Measurements from ENCODE around the gene RNF214.
A peak's percentile ranks its signal among the peaks of the same experiment; 100 is the strongest.

Gene RNF214

DNA sequence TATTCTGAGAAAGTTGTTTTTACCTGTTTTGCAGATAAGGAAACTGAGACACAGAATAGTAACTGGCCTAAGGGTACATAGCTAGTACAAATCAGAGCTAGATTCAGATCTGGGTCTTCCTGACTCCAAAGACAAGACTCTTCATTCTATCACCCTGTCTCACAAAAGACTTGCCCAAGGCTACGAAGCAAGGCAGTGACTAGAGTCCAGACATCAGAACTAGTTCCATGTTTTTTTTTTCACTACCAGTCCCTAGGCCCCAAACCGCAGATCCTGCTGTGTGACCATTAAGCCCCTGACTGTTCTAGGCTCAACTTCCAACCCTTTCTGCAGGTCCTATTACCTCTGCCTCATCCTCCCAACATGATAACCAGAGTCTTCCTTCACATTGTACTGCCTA is 60.1 kb downstream of the RNF214 start:
- DNase-seq (ENCODE audit: insufficient read length, low spot score) (no peak), FAIRE-seq (no peak)
- no peak for TF ChIP-seq SPI1 (IDR thresholded peaks at IDR 0.05; ENCODE audit: low read depth, low read length)
- TF ChIP-seq POLR2A (IDR thresholded peaks at IDR 0.05; ENCODE audit: low read depth, low read length), result no peak
- TF ChIP-seq POU2F2 (IDR thresholded peaks at IDR 0.05; ENCODE audit: low read depth, low read length), result no peak
- no peak for TF ChIP-seq PAX5 (IDR thresholded peaks at IDR 0.05; ENCODE audit: insufficient read depth, low read length, severe bottlenecking)
- no peak for TF ChIP-seq POLR2AphosphoS5 (IDR thresholded peaks at IDR 0.05; ENCODE audit: low read depth, low read length)
- no peak for TF ChIP-seq TAF1 (IDR thresholded peaks at IDR 0.05; ENCODE audit: low read depth, low read length)

DNA sequence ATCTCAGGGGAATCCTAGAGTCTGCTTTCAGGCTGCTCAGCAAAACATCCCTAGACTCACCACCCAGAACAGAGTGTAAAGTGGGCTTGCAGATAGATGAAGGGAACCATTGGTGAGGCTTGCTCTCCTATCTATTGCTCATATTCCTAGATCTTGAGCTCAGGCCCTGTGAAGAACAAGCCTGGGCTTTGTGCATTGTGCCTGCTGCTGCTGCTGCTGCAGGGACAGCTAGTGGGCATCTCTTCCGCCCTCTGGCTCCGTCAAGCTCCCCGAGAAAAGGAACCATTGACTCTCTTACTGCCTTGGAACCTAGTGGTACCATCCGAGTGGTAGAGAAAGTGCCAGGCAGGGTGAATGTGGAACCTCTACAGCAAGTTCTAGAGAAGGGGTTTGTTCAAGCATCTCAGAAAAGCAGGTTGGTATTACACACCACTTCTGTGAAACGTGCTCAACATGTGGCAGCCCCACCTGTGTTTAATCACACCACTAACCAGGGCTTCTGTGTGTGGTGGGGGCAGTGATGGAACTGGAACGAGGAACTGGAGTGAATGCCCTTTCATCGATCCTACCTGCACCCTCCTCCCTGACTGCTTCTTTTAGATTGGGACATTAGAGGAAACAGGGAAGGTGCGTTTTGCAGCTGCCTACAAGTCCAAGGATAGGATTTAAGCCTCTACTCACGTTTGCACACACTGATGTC is 63.1 kb downstream of the RNF214 start:
- FAIRE-seq, result no peak

DNA sequence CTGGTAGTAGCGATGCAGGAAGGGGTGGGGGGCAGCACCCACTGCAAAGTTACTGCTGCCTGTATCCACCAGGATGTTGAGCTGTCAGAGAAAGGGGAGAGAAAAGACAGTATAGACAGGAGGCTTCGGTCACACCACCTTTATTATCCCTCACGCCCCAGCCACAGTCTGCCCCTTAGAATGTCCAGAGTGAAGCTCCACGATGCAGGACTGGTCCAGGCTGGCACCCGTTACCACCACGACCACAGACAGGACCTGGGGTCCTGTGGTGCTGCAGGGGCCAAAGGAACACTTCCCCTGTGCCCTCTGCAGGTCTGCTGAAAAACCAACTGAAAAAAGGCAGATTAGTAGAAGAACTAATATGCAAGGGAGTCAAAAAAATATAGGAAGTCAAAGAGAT is 64.4 kb downstream of the RNF214 start:
- no peak for TF ChIP-seq PAX5 (IDR thresholded peaks at IDR 0.05; ENCODE audit: insufficient read depth, low read length, severe bottlenecking)
- no peak for TF ChIP-seq POLR2AphosphoS5 (IDR thresholded peaks at IDR 0.05; ENCODE audit: low read depth, low read length)
- no peak for TF ChIP-seq SPI1 (IDR thresholded peaks at IDR 0.05; ENCODE audit: low read depth, low read length)
- TF ChIP-seq TAF1 (IDR thresholded peaks at IDR 0.05; ENCODE audit: low read depth, low read length), result no peak
- TF ChIP-seq POU2F2 (IDR thresholded peaks at IDR 0.05; ENCODE audit: low read depth, low read length), result no peak
- TF ChIP-seq POLR2A (IDR thresholded peaks at IDR 0.05; ENCODE audit: low read depth, low read length), result no peak
- no peak for FAIRE-seq
- no peak for DNase-seq (ENCODE audit: insufficient read length, low spot score)

More for the DNA sequence above, 63.1 kb downstream of the RNF214 start:
- no peak for TF ChIP-seq POU2F2 (IDR thresholded peaks at IDR 0.05; ENCODE audit: low read depth, low read length)
- no peak for TF ChIP-seq SPI1 (IDR thresholded peaks at IDR 0.05; ENCODE audit: low read depth, low read length)
- TF ChIP-seq POLR2A (IDR thresholded peaks at IDR 0.05; ENCODE audit: low read depth, low read length), result no peak
- no peak for TF ChIP-seq POLR2AphosphoS5 (IDR thresholded peaks at IDR 0.05; ENCODE audit: low read depth, low read length)
- no peak for TF ChIP-seq TAF1 (IDR thresholded peaks at IDR 0.05; ENCODE audit: low read depth, low read length)
- no peak for TF ChIP-seq PAX5 (IDR thresholded peaks at IDR 0.05; ENCODE audit: insufficient read depth, low read length, severe bottlenecking)
- DNase-seq (ENCODE audit: insufficient read length, low spot score), result no peak

DNA sequence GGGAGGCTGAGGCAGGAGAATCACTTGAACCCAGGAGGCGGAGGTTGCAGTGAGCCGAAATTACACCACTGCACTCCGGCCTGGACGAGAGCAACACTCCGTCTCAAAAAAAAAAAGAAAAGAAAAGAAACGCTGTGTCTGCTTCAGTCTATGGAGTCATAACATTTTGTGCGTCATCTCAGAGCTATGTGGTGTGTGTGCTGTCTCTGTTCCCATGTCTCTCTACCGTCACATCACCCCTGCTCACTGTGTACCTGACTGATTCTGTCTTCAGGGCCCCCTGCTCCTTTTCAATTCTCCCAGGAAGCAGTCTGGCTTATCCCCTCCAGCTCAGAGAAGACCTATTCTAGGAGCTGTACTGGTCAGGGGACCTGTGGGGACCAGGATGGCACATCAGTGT is 65.7 kb downstream of the RNF214 start:
- DNase-seq (ENCODE audit: insufficient read length, low spot score) (no peak), FAIRE-seq (no peak)
- TF ChIP-seq TAF1 (IDR thresholded peaks at IDR 0.05; ENCODE audit: low read depth, low read length) (no peak), PAX5 (IDR thresholded peaks at IDR 0.05; ENCODE audit: insufficient read depth, low read length, severe bottlenecking) (no peak), POLR2AphosphoS5 (IDR thresholded peaks at IDR 0.05; ENCODE audit: low read depth, low read length) (no peak), POLR2A (IDR thresholded peaks at IDR 0.05; ENCODE audit: low read depth, low read length) (no peak), SPI1 (IDR thresholded peaks at IDR 0.05; ENCODE audit: low read depth, low read length) (no peak), POU2F2 (IDR thresholded peaks at IDR 0.05; ENCODE audit: low read depth, low read length) (no peak)

DNA sequence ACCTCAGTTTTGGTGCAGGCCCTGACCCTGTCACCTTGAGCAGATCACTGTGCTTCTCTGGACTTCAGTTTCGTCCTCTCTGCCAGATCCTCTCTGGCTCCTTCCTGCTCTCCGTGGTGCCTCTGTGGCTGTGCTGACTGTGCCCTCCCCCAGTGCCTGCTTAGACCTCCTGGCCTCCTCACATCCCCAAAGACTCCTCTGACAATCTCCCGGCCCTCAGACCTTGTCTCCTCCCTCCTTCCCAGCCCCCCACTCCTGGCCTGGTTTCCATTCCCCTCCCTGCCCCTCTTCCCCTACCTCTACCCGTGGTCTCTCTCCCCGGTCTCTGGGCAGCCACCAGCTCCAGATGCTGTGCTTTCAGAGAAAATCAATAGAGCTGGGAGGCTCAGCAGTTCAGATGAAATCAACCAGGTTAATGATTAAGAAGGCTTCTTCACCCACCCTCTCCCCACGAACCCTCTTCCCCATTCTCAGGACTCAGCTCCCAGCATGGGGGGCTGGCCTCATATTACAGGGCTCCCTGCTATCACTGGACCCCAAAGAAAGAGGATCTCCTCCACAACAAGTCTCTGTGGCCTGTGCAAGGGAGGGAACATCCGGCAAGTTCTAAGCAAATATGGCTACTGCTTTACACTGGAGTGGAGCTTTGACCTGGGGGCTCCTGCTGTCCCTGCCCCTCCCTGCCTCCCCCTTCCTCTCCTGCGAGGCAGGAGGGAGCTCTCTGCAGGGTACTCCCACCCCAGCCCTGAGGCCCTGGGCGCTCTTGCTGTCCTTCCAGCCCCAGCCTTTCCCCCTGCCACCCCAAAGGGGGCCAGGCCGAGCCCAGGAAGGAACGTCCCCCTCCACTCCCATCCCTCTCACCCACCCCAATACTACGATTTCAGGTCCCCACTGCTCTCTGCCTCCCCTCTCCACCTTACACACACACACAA is 67.1 kb downstream of the RNF214 start:
- FAIRE-seq (no peak), DNase-seq (ENCODE audit: insufficient read length, low spot score) (no peak)
- TF ChIP-seq SPI1 (IDR thresholded peaks at IDR 0.05; ENCODE audit: low read depth, low read length), result no peak
- TF ChIP-seq TAF1 (IDR thresholded peaks at IDR 0.05; ENCODE audit: low read depth, low read length), result no peak
- TF ChIP-seq PAX5 (IDR thresholded peaks at IDR 0.05; ENCODE audit: insufficient read depth, low read length, severe bottlenecking), result no peak
- TF ChIP-seq POLR2AphosphoS5 (IDR thresholded peaks at IDR 0.05; ENCODE audit: low read depth, low read length), result no peak
- TF ChIP-seq POLR2A (IDR thresholded peaks at IDR 0.05; ENCODE audit: low read depth, low read length), result no peak
- TF ChIP-seq POU2F2 (IDR thresholded peaks at IDR 0.05; ENCODE audit: low read depth, low read length), result no peak

DNA sequence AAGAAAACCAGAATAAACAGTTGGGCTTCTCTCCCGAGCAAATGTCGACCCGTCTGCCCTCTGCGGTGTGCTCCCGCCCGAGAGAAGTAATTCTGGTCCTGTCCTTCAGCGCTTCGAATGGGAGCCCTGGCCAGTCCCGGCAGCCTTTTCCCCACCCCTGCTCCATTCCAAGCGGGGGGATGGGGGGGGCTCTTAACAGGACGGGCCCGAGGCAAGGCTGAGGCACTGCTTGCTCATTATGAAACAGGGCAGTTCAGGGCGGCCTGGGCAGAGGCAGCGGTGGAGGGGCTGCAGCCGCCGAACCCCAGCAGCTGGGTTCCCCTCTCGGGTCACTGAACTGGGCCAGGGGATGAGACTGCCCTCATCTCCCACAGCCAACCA is 67.8 kb downstream of the RNF214 start:
- no peak for TF ChIP-seq POU2F2 (IDR thresholded peaks at IDR 0.05; ENCODE audit: low read depth, low read length)
- TF ChIP-seq POLR2A (IDR thresholded peaks at IDR 0.05; ENCODE audit: low read depth, low read length), result no peak
- TF ChIP-seq TAF1 (IDR thresholded peaks at IDR 0.05; ENCODE audit: low read depth, low read length), result no peak
- TF ChIP-seq PAX5 (IDR thresholded peaks at IDR 0.05; ENCODE audit: insufficient read depth, low read length, severe bottlenecking), result no peak
- no peak for TF ChIP-seq POLR2AphosphoS5 (IDR thresholded peaks at IDR 0.05; ENCODE audit: low read depth, low read length)
- no peak for TF ChIP-seq SPI1 (IDR thresholded peaks at IDR 0.05; ENCODE audit: low read depth, low read length)
- no peak for FAIRE-seq
- DNase-seq (ENCODE audit: insufficient read length, low spot score), result no peak

DNA sequence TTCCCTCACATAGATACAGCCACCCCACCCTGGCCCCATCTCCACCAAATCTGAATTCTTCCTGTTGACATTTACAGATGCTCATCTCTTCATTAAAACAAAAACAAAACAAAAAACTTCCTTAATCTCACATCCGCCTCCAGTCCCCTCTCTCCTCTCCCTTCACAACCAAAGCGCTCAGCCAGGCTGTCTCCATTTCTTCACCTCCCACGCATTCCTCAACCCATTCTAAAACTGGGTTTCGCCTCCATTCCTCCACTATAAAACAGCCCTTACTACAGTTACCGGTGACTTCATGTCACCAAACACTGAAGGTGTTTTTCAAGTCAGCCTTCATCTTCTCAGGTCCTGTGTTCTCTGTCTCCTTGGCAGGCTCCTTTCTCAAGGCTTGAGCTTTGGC is 68.3 kb downstream of the RNF214 start:
- DNase-seq (ENCODE audit: insufficient read length, low spot score), result no peak
- no peak for TF ChIP-seq PAX5 (IDR thresholded peaks at IDR 0.05; ENCODE audit: insufficient read depth, low read length, severe bottlenecking)
- TF ChIP-seq POU2F2 (IDR thresholded peaks at IDR 0.05; ENCODE audit: low read depth, low read length), result no peak
- TF ChIP-seq TAF1 (IDR thresholded peaks at IDR 0.05; ENCODE audit: low read depth, low read length), result no peak
- no peak for FAIRE-seq

DNA sequence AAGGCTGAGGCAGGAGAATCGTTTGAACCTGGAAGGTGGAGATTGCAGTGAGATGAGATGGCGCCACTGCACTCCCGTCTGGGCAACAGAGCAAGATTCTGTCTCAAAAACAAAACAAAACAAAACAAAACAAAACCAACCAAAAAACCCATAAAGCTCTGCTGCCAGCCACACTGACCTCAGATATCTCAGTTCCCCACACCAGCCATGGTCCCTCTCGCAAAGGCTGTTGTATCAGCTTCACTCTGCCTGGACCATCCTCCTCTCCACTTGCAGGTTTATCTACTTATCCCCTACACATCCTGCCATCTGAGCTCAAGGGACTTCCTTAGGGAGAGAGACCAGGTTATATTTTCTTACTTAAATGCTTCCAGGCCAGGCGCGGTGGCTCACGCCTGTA is 69.8 kb downstream of the RNF214 start:
- FAIRE-seq, result no peak
- TF ChIP-seq SPI1 (IDR thresholded peaks at IDR 0.05; ENCODE audit: low read depth, low read length), result peak; percentile 82
- TF ChIP-seq POLR2A (IDR thresholded peaks at IDR 0.05; ENCODE audit: low read depth, low read length), result no peak
- no peak for TF ChIP-seq TAF1 (IDR thresholded peaks at IDR 0.05; ENCODE audit: low read depth, low read length)
- no peak for TF ChIP-seq PAX5 (IDR thresholded peaks at IDR 0.05; ENCODE audit: insufficient read depth, low read length, severe bottlenecking)
- no peak for DNase-seq (ENCODE audit: insufficient read length, low spot score)

DNA sequence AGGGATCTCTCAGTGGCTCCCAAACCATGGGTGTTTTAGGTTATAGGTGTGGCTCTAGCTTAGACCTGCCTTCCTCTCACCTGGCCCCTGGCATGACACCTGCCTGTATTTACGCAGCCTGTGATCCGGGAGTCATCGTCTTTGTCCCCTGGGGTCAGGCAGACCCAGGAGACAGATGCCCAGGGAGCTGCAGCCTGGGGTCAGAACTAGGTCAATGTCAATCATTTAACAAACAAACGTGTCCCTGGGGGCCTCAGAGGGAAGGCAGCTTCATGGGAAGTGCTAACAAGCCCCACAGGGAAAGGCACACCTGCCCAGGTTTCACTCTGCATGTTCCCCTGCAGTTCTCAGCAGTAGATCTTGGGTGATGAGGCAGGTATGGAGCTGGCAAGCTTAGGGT is 70.6 kb downstream of the RNF214 start:
- DNase-seq (ENCODE audit: insufficient read length, low spot score), result no peak
- TF ChIP-seq SPI1 (IDR thresholded peaks at IDR 0.05; ENCODE audit: low read depth, low read length) (no peak), PAX5 (IDR thresholded peaks at IDR 0.05; ENCODE audit: insufficient read depth, low read length, severe bottlenecking) (no peak), POLR2AphosphoS5 (IDR thresholded peaks at IDR 0.05; ENCODE audit: low read depth, low read length) (no peak)
- no peak for FAIRE-seq
